Endothelial cell of umbilical vein (primary cell): ENCODE results near the gene CBLB. TPM values are rescaled to one million over a fixed set of nuclear protein-coding genes. Genes with fewer than 3 reads are reported as not detected.

Experiments used
- BruUV-seq: library from RNA; stranded (reverse); fragments of 400-500 nt; replicated peaks from 2 replicates; lab custom pipeline; 2021; lab: Mats Ljungman, UMichigan
- CTCF ChIA-PET: fragments of 300-600, 350-600 bp; sonication (Branson Sonifier 250); formaldehyde crosslinking; loops from one replicate; lab custom pipeline; 2021; ENCODE audit warnings: antibody characterized with exemption, inconsistent platforms; lab: Charles Lee
- POLR2A ChIA-PET: fragments of 300-600, 350-600 bp; sonication (Branson Sonifier 250); formaldehyde crosslinking; loops from one replicate; lab custom pipeline; 2021; ENCODE audit warnings: antibody characterized with exemption, inconsistent platforms; lab: Charles Lee
- DNase-seq: peaks from one replicate; pipeline ENCODE4 v3.0.0-alpha.2; 2011; ENCODE audit warnings: low read depth, low spot score
- FAIRE-seq: peaks from 2 replicates; lab custom pipeline; 2011; peaks lifted over from hg19 to GRCh38; lab: Jason Lieb, UNC
- H2AFZ ChIP-seq: 2 replicates; pipeline ENCODE4 v1.6.0; 2012; ENCODE audit warnings: low read depth, low read length, control low read depth, inconsistent platforms
- H3K27ac ChIP-seq: 2 replicates; pipeline ENCODE4 v1.5.1; 2011; ENCODE audit warnings: low read depth, mild to moderate bottlenecking, control low read depth, low read length, moderate library complexity; ENCODE audit not compliant: insufficient read depth
- H3K27me3 ChIP-seq, 2 experiments: 2 replicates each; pipeline versions ENCODE4 v1.6.0 to v1.6.1; 2011; ENCODE audit warnings: low read length in 2 of 2, mixed read lengths in 1 of 2; ENCODE audit not compliant: control insufficient read depth in 2 of 2, insufficient read depth in 2 of 2
- H3K36me3 ChIP-seq, 2 experiments: 2 replicates in 1 of 2; 3 replicates in 1 of 2; pipeline ENCODE4 v1.5.1; 2011; ENCODE audit warnings: low read length in 2 of 2, mild to moderate bottlenecking in 1 of 2, moderate library complexity in 1 of 2; ENCODE audit not compliant: control insufficient read depth in 2 of 2, insufficient read depth in 2 of 2; ENCODE audit errors: extremely low read depth in 1 of 2
- H3K4me1 ChIP-seq: 3 replicates; pipeline ENCODE4 v1.5.1; 2011; ENCODE audit warnings: mild to moderate bottlenecking, low read length; ENCODE audit not compliant: control insufficient read depth, insufficient read depth; ENCODE audit errors: extremely low read depth
- H3K4me2 ChIP-seq: 2 replicates; pipeline ENCODE4 v1.6.1; 2011; ENCODE audit warnings: low read length, control low read depth, mixed read lengths; ENCODE audit not compliant: insufficient read depth
- H3K4me3 ChIP-seq, 3 experiments: fragments of 200-600 bp in 1 of 3; sonication (generic), shearing (Covaris generic) in 1 of 3; replicated peaks in 1 of 3; 2 replicates each; pipeline ENCODE4 v1.5.1; 2011 to 2016; ENCODE audit warnings: control low read depth in 3 of 3, low read length in 3 of 3, mild to moderate bottlenecking in 2 of 3, inconsistent platforms in 1 of 3, low read depth in 1 of 3, moderate library complexity in 1 of 3; ENCODE audit not compliant: insufficient read depth in 1 of 3
- H3K79me2 ChIP-seq: 2 replicates; pipeline ENCODE4 v1.6.0; 2012; ENCODE audit warnings: low read length, inconsistent platforms; ENCODE audit not compliant: control insufficient read depth, insufficient read depth
- H3K9ac ChIP-seq: replicated peaks from 2 replicates; pipeline ENCODE3; 2011; ENCODE audit warnings: low read length, control low read depth; ENCODE audit not compliant: insufficient read depth; ENCODE audit errors: extremely low read depth
- H3K9me1 ChIP-seq: replicated peaks from 3 replicates; pipeline ENCODE4 v1.6.0; 2011; ENCODE audit warnings: mild to moderate bottlenecking, low read length; ENCODE audit not compliant: control insufficient read depth, insufficient read depth; ENCODE audit errors: extremely low read depth
- H3K9me3 ChIP-seq: replicated peaks from 2 replicates; pipeline ENCODE4 v1.5.1; 2012; ENCODE audit warnings: low read length, inconsistent platforms; ENCODE audit not compliant: control insufficient read depth, insufficient read depth
- H4K20me1 ChIP-seq: replicated peaks from 2 replicates; pipeline ENCODE3; 2011; ENCODE audit warnings: mild to moderate bottlenecking, low read length; ENCODE audit not compliant: control insufficient read depth, insufficient read depth; ENCODE audit errors: extremely low read depth
- CTCF ChIP-seq, 2 donors: IDR thresholded peaks; 1 replicate in 1 of 2; 2 replicates in 1 of 2; pipeline ENCODE4 v1.5.1; 2011; ENCODE audit warnings: low read length in 2 of 2, mild to moderate bottlenecking in 2 of 2, moderate library complexity in 2 of 2, control low read depth in 1 of 2, inconsistent platforms in 1 of 2, low read depth in 1 of 2; ENCODE audit not compliant: insufficient read depth in 1 of 2; ENCODE audit errors: extremely low read depth in 1 of 2
- EZH2 ChIP-seq: IDR thresholded peaks from 2 replicates; pipeline ENCODE4 v1.6.1; 2012; ENCODE audit warnings: borderline replicate concordance, low read depth, mild to moderate bottlenecking, moderate library complexity, low read length, inconsistent platforms; ENCODE audit not compliant: severe bottlenecking
- FOS ChIP-seq: IDR thresholded peaks from 2 replicates; pipeline ENCODE4 v1.6.1; 2011; ENCODE audit warnings: mild to moderate bottlenecking, low read length, moderate library complexity, borderline replicate concordance; ENCODE audit not compliant: insufficient read depth
- GATA2 ChIP-seq: IDR thresholded peaks from 2 replicates; pipeline ENCODE4 v1.7.0; 2011; ENCODE audit warnings: low read depth, mild to moderate bottlenecking, moderate library complexity, mixed read lengths, low read length; ENCODE audit not compliant: insufficient read length, insufficient read depth
- JUN ChIP-seq: IDR thresholded peaks from 2 replicates; pipeline ENCODE4 v1.6.1; 2011; ENCODE audit warnings: borderline replicate concordance, low read depth; ENCODE audit not compliant: insufficient read length, insufficient read depth
- MAX ChIP-seq: IDR thresholded peaks from 2 replicates; pipeline ENCODE4 v1.6.1; 2011; ENCODE audit not compliant: insufficient read depth, insufficient read length
- MYC ChIP-seq: IDR thresholded peaks from one replicate; pipeline ENCODE4 v1.6.1; 2011; ENCODE audit warnings: mild to moderate bottlenecking, low read depth, low read length
- POLR2A ChIP-seq: IDR thresholded peaks from 2 replicates; pipeline ENCODE4 v1.6.1; 2012; ENCODE audit warnings: low read depth, mild to moderate bottlenecking, control low read depth, low read length
- POLR2AphosphoS5 ChIP-seq: IDR thresholded peaks from 2 replicates; pipeline ENCODE4 v1.6.1; 2012; ENCODE audit warnings: low read depth, mild to moderate bottlenecking, control low read depth, low read length, moderate library complexity; ENCODE audit not compliant: insufficient read depth
- dilution Hi-C: fragments of 300-500 bp; cut with MboI; formaldehyde crosslinking; loops from one replicate; pipeline ENCODE4 v1.15.0; 2019; ENCODE audit warnings: low sequenced_read_pairs; ENCODE audit not compliant: extremely low pct_ligation_motif_present
- intact Hi-C: fragments of 100-400 bp; cut with micrococcal nuclease; formaldehyde crosslinking; loops from one replicate; pipeline ENCODE4 v1.10.0; 2022
- polyA plus RNA-seq, 4 experiments: library from polyadenylated mRNA; depleted of rRNA in 3 of 4; stranded (reverse) in 3 of 4; unstranded in 1 of 4; fragments of >200 nt; gene quantifications; 2 replicates each; pipeline versions ENCODE4 v1.2.1 to v1.2.3, GENCODE V29; 2011 to 2012; ENCODE audit warnings: missing spikeins in 1 of 4
- total RNA-seq: library from RNA; stranded (reverse); gene quantifications from 2 replicates; pipeline ENCODE4 v1.2.3, GENCODE V29; 2021

Gene CBLB
- total and polyA plus RNA-seq, 2 donors (not counting 3 experiments of a cell fraction or from before 2014, with no cell fraction given), result 17.8 to 39.6 TPM

DNA sequence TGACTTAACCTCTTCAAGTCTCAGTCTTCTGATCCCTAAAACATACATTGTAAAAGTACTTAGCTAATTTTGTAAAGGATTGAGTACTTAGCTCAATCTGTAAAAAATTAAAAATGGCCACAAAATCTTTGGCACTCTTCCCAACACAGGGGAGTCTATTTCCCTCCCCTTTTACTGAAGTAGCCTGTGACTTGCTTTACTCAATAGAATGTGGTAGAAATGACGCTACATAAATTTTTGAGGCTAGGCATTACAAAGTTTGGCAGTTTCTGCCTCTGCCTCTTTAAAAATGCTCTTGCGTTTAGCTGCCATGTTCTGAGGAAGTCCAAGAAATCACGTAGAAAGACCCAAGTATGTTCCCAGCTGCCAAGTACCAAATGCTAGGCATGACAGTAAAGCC lies 80.2 kb downstream of the CBLB start:
- no TSS peak for BruUV-seq
- intact Hi-C loops, result no loop called here
- Histone ChIP-seq H2AFZ (no peak overlapping the region), H3K4me2 (no peak overlapping the region), H3K9ac (no peak overlapping the region), H3K4me1 (peaks cover 5% of the 10 kb centered on the region), H4K20me1 (peaks cover 8% of the 10 kb centered on the region), H3K27me3 (no peaks in the 10 kb centered on the region), H3K9me3 (no peaks in the 10 kb centered on the region), H3K36me3 (no peaks in the 10 kb centered on the region), H3K79me2 (peaks cover 3% of the 10 kb centered on the region), H3K4me3 (no peak overlapping the region), H3K9me1 (no peaks in the 10 kb centered on the region), H3K27ac (no peak overlapping the region)
- POLR2A ChIA-PET, result no interaction called here
- FAIRE-seq (no peak), DNase-seq (no peak)
- CTCF ChIA-PET, result interaction anchor here (1.1 to 1.7 kb wide), 2 partner anchors 21 to 1330 kb away, joined by 3 to 5 read pairs; no protein-coding TSS in a partner anchor
- TF ChIP-seq EZH2 (no peak), GATA2 (no peak), MYC (no peak), JUN (no peak), FOS (no peak), MAX (no peak), POLR2A (no peak), CTCF (IDR thresholded peaks at IDR 0.05; ENCODE audit: extremely low read depth in 1 of 2, insufficient read depth in 1 of 2, low read depth in 1 of 2, low read length in 2 of 2) (no peak), POLR2AphosphoS5 (no peak)
- dilution Hi-C loops, result no loop called here
